ENCODE measurements around the gene CTNNA2.

- TF ChIP-seq CTCF (conservative IDR thresholded peaks at IDR 0.05 in 1 of 2, IDR thresholded peaks at IDR 0.05 in 1 of 2; ENCODE audit: extremely low read depth in 1 of 2, insufficient read depth in 1 of 2, low read depth in 1 of 2, low read length in 2 of 2) (no peak), EZH2 (IDR thresholded peaks at IDR 0.05; ENCODE audit: borderline replicate concordance, low read length) (no peak)
Observed at GRCh38 chr2:80054346-80054675, 541.5 kb downstream of the CTNNA2 start.

Data from mammary epithelial cell (primary cell).